ENCODE results near the gene CORO6. TPM values are rescaled to one million over a fixed set of nuclear protein-coding genes. Genes with fewer than 3 reads are reported as not detected.
A peak's percentile ranks its signal among the peaks of the same experiment; 100 is the strongest.

Gene CORO6
- total RNA-seq, 1 donor from 2014 or later = 1.4 TPM

DNA sequence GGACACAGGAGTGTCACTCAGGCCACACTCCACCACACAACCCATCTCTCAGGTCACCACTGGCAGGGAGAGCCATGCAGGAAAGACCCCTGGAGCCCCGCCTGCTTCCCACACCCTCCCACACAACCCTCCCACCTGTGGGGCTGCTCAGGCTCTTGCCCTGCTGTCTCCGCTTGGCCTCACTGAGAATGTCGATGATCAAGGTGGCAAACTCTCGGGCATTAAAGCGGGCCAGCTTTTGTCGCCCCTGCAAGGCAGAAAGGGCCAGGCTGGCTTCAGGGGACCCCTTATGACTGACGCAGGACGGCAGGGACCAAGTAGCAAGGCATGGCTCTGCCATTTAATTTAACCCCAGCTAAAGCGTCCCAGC is 45.7 kb downstream of the CORO6 start:
- no peak for ATAC-seq

DNA sequence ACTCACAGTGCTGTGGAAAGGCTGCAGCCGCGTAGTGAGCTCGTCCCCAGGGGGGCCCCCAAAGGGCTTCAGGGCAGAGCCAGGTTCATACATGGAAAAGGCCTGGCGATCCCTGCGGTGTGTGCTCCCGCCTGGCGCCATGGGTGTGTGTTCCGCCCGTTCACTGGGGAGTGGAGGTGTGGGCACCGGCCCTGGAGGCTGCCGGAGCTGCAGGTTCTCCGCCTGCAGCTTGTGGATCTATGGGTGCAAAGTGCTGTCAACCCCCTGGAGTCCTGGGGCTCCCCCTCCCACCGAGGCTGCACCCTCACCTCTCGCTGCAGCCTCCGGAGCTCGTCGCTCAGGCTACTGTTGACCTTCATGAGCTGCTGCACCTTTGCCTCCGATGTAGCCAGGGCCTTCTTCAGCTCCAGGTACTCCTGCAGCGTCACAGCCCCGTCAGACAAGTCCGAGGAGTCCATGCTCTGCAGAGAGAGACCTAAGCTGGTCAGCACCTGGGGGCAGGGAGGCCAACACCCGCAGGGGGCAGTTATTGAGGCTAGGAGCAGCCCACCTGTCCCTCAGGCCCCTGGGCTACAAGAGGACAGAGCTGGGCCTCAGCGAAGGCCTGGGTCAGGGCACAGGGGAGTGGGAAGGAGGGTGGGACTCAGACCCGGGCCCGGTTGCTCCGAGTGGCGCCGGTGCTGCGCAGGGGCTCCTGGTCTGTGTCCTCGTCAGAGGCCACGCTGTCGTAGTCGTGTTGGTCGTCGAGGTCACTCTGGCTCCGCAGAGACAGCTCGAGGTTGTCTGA is 46.3 kb downstream of the CORO6 start:
- ATAC-seq = no peak

DNA sequence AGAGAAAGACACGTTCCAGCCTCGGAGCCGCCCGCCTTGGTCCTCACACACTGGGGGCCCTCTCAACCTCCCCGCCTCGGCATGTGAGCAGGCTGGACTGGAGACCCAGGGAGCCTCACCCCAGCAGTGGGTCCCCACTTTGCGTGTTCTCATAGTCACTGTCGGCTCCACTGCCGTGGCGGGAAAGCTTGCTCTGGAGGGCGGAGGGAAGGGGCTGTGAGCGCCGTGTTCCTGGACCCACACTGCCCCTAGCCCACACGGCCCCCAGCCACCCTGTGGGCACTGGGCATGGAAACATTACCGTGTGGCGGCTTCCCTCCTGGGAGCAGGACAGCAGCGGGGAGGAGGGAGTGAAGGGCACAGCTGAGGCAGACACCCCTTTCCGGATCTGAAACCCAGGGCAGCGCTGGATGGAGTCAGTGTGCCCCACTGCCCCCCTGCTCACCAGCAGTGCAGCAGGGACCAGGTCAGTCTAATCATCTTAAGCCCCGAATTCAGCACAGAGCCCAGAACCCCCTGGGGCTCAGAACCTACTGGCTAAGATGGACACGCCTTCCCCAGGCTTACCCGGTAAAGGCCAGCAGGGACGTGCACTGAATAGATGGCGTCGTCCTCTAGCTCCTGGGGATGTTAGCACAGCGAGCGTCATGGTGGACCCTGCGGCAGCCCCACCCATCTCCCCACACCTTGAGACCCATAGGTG is 47.0 kb downstream of the CORO6 start:
- no peak for ATAC-seq

DNA sequence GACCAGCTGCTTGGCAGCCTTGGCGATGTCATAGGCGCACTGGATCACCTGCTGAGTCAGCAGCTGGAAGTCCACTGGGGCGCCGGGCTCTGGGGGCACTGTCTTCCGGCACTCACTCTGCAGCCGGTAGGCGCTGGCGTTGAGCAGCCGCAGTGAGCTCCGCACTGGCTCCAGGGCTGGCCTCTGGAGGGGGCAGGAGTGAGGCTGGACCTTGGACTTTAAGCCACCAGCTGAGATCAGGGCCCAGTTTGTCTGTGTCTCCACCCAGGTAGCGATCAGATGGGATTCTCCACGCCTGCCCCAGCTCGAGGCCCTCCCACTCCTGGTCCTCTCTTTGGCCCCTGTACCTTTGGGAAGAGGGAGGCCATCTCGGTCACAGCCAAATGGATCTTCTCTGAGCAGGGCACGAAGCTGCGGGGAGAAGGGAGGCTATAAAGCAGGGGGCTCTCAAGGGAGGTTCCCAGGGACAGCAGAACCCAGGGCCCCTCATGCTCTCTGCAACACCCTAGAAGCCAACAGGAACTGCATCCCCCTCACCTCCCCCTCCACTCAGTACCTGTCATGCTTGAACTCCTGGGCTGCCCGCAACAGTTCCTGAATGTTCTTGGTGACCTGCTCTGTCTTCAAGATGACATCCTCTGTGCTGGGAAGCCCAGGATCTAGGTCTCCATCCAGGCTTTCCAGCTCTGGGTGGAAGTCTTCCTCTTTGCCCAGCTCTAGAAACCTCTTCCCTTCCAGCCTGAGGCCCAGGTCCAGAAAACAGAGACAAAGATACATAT is 47.8 kb downstream of the CORO6 start:
- ATAC-seq = no peak

DNA sequence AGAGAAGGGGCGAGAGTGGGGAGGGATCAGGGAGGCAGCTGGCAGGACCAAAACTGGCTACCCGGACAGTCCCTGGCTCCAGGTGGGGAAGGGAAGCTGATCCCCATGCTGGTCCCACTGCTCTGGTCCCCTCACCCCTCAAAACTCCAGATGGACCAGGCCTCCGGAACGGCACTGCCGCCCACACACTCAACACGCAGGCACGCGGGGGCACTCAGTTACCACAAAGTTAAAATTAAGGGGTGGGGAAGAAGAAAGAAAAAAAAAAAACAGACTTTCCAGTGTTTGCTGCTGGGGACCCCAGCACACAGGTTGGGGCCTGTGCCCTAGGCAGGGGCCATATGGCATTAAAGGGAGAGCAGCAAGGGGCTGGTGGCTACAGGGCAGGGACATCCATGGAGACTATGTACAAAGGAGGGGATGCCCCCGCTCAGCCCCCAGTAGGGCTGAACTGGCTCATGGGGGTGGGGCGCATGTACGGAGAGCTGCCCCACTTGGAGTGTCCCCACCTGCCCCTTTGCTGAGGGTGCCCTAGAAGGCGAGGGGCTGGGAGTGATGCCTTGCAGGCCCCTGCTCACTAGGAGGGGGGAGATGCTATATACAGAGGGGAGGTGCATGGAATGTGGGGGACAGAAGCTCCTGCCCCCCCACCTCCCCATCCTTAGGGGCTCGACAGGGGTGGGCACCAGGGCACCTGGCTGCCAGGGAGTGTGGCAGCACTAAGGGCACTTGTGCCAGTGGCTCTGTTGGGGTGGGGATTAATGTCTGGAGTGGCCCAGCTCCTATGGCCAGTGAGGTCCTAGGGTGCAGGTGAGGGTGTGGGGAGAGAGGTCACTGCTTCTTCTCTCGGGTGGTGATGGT is 48.6 kb downstream of the CORO6 start:
- no peak for ATAC-seq

DNA sequence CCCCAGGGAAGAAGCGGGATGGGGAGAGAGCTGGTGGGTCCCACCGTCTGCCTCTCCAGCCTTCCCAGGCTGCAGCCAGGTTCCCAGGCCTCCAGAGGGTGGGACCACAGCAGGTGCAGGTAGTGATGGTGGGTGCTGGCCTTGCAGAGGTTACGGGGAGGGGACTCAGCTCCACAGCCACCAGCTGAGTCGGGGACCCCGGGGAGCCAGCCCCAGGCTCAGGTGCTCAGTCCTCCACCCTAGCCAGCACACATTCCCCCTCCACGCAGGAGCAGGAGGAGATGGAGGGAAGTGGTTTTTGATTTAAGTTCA is 49.2 kb downstream of the CORO6 start:
- ATAC-seq = no peak

DNA sequence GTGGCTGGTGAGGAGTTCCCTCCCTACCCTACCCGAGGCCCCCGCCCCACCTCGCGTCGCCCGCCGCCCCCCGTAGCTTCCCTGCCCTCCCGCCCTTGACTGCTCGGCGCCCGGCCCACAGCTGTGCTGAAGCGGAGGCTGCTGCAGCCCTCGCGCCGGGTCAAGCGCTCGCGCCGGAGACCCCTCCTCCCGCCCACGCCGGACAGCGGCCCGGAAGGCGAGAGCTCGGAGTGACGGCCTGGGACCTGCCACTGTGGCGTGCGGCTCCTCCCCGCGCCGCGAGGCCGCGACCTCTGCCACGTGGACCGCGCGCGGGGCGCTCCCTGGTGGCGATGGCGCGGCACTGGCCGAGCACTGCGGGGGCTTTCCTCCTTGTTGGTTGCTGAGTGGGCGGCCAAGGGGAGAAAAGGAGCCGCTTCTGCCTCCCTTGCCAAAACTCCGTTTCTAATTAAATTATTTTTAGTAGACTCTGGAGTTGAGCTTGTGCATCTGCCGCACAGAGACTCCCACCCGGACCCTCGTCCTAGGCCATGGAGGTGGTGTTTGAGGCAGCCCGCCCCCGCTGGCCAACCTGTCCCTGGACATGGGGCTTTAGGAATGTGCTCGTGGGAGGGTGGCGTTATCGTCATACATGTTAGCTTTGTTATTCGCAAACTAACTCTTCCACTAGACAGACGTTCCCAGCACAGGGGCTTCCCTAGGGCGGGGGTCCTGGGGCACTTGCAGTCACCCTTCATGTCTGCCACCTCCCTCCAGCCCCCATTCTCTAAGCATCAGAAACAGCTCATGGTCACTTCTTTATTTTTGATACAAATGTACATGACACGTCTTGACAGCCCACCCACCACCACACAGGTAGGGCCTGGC is 49.8 kb downstream of the CORO6 start:
- no peak for ATAC-seq

DNA sequence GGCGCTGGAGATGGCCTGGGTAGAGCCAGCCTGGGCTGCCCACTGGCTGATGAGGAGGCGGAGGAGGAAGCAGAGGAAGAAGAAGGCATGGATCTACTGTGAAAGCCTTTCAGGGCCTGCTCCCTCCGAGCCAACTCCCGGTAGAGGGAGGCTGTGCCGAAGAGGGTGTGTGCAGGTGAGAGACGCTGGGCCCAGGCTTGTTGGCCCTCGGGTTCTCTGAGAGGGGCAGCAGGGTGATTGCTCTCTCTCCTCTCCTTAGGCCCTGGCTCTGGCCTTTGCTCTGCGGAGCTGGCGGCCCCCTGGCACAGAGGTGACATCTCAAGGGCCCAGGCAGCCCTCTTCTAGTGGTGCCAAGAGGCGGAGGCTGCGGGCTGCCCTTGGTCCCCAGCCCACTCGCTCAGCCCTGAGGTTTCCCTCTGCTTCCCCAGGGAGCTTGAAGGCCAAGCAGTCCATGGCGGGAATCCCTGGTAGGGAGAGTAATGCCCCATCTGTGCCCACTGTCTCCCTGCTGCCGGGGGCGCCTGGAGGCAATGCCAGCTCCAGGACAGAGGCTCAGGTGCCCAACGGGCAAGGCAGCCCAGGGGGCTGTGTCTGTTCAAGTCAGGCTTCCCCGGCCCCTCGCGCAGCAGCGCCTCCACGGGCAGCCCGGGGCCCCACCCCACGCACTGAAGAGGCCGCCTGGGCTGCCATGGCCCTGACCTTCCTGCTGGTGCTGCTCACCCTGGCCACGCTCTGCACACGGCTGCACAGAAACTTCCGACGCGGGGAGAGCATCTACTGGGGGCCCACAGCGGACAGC is 50.6 kb downstream of the CORO6 start:
- ATAC-seq = no peak

DNA sequence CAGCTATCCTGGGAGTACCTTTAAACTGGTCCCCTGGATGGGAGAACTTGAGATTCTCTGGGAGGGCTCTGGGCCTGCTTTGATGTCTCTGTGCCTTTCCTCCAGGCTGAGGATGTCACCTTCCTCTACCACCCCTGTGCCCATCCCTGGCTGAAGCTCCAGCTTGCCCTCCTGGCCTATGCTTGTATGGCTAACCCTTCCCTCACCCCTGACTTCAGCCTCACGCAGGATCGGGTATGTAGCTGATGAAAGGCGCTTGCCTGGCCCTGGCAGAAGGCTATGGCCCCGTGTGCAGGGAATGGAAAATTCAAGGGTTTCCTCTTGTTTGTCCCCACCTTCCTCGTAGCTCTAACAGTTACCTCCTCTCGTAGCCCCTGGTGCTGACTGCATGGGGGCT is 51.2 kb downstream of the CORO6 start:
- no peak for ATAC-seq

DNA sequence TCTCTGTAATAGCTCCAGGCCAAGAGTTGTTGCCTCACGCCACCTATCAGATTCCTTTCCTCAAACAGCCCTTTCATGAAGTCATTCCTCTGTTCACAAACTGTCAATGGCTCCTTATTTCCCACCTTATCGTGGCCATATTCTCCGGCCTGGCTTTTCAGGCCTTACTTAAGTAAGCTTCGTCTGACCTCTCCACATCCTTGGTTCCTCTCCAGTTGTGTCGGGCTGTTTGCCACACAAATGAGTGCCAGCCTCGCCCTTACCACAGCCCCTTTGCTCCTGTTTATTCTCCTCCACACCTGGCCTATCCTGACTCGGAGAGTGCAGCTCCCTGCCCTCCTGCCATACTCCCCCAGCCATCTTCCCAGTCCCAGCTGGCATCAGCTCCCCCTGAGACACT is 52.2 kb downstream of the CORO6 start:
- no peak for ATAC-seq

DNA sequence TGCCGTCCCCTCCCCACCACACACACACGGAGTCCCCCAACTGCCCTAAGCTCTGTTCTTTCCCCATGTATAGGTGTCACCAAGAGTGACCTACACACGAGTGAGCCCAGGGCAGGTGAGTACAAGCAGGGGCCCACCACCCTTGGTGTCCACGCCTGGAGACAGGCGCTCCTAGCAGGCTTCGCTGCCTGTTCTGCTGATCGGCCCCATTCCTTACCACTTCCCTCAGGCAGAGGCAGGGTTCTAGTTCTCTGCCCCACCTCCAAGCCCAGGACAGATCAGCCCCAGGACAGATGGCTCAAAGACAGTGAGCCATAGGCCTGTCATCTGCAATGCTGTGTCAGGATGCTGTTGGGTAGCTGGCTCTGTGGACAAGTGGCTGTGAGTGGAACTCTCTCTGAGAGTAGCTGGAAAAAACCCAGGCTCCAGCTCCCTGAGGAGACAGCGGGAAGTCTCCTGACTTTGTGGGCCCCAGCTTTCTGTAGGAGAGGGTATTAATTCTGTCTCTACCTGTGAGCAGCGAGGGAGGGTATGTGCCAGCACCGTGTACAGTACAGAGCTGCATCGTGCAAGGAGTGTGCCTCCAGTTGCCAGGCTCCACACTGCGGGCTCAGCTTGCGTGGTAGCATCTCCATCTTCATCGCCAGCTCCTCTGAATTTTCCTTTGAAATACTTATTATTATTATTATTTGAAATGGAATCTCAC is 53.3 kb downstream of the CORO6 start:
- ATAC-seq = peak; percentile 23

DNA sequence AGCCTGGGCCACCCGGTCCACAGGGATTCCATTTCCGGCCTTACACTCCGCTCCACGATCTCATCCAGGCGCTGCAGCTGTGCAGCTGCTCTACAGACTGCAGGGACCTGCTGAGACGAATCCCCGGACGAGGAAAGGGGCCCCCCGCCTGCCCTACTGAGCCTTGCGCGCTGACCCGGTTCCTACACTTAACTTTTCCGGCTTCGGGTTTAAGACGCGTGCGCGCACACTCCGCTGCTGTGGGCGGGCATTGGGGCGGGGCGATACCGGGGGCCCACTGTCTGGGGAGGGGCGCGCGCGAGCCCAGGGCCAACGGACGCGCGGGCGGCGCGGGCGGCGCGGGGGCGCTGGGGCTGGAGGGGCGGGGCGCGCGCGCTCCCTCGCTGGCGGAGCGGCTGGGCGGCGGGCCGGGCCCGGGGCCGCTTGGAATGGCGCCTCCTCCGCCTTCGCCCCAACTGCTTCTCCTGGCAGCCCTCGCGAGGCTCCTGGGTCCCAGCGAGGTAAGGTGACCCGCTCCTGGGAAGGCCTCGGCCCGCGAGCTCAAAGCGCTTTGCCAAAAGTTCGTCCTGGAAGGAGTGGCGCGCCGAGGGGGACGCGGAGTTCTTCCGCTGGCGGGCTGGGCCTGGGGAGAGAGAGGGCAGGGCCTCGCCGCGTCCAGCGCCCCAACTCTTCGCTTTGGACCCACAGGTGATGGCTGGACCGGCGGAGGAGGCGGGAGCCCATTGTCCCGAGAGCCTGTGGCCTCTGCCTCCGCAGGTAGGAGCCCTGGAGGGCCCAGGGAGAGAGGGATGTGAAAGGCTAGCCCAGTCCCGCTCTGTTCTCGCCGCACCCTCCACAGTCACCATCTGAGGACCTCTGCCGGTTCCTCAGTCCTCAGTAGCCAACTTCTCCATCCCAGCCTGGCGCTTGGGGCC is 54.1 kb downstream of the CORO6 start, which contains the start of gene TP53I13:
TP53I13 (plus strand) TSS at position 371 of the 914 bp plus-strand sequence; CDS start at position 429, 58 bp downstream.
- ATAC-seq = peak; percentile 62

DNA sequence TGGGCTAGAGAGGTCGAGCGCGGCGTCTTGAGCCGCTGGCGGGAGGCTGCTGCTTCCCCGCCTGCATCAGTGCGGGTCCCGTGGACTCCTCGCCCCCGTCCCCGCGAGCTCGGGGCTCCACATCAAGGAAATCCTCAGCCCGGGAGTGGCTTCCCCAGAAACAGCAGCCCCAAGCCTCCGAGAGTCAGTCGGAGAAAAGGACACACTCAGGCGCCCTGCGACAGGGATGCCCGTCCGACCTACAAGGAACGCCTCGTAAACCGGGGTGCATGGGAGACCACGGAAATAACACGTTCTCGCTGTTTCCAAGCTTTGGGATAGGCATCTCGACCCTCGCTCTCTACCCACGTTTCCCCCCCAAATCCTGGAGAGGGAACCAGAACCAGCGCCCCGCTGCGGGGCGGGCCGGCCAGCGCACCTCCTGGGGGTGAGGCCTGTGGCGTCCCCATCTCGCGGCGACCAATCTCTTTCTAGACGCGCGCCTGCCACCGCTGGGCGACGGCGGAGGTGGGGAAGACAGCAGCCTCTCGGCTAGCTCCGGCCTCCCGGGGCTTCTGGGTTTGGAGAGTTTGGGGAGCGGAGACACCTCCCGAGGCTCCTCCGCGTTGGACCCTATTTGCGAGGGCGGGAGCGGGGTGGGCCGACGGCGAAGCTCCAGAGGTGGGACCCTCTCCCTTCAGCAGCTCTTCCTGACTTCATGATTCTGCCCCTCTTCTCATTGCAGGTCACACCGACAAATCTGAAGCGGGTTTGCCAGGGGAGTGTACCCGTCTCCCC is 55.0 kb downstream of the CORO6 start:
- peak; percentile 45 for ATAC-seq

DNA sequence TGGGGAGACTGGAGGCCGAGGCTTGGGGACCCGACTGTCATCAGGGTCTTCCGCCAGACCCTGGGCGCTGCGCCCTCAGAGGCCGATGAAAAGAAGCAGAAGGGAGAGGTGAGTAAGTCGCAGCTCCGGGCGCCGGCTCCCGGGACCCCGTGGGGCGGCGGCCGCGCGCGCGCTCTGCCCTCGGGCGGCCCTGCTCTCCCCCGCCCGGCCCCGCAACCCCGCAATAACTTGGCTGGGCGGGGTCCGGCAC is 55.5 kb downstream of the CORO6 start:
- ATAC-seq = peak; percentile 2

DNA sequence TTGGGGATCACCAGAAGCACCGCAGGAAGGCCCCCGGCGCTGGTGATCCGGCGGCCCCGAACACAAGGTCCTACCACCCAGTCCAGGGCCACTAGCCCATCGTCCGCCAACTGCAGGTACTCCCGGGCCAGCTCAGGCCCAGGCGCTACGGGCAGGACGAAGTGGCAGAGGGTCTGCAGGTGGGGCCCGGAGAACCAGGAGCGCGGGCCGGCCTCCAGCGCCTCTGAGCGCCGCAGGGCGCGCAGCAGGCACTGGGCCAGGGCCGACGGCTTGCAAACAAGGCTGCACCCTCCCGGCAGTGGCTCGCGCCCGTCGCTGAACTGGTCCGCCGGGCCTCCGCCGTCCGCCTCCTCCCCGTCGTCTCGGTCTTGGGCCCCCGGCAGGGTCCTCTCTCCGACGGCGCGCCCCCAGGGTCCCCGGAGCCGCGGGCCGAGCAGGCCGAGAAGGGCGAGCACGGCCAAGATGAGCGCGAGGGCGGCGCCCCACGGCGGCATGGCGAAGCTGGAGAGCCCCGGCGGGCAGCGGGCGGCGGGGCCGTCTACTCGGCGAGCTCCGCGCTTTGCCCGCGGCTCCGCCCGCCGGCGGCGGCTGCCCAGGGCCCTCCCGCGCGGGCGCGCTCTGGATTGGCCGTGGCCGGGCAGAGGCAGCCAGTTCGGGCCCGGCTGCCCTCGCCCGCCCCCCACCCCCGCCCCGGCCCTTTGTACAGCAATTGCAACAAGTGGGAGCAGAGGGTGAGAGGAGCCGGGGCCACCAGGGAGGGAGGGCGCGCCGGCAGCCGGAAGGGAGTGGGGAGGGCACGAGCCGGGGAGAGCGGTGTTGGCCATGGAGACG is 56.0 kb downstream of the CORO6 start, which contains the start of gene ABHD15:
ABHD15 (minus strand) TSS at position 565 of the 831 bp plus-strand sequence; CDS start at position 494, 71 bp downstream.
- ATAC-seq = peak; percentile 43

DNA sequence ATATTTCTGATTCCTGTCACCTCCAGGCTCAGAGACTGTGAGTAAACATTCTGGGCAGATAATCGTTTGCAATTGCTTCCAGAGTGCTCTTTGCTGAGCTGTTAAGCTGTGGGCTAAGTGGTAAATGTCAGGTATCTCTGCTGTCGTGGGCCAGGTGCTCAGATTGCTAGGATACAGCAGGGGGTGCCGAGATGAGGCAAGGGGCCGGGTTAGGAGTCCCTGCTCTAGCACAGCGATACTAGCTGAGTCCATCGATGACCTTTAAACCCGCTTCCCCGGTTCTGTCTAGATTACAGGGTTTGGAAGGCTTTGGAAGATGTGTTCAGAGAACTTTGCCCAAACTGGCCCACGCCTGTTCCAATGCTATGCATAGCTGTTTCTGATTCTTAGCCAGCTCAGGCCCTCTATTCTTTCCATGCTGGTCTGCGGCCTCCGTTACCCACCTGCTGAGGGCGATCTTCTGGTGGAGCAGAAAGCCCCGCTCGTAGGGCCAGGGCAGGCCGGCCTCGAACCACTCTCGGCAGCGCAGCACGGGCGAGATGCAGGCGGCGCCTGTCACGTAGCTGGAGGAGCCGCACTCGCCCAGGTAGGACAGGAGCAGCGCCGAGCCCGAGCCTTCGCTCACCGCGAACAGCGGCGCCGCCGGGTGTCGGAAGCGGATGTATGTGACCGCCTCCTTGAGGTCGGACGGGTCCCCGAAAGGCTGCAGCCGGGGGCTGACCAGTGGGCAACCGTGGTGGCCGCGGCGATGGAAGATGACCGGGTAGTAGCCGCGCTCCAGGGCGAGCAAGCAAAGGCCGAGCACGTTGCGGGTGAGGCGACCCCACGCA is 56.9 kb downstream of the CORO6 start:
- peak; percentile 29 for ATAC-seq
